ENCODE results near the gene OR51E1. TPM values are rescaled to one million over a fixed set of nuclear protein-coding genes. Genes with fewer than 3 reads are reported as not detected.

The OR51E1 gene
- total and polyA plus RNA-seq, 3 experiments from 2014 or later, result not detected

- Mint-ChIP-seq H3K9me3 (no peaks in the 10 kb centered on the region), H3K27ac (no peak overlapping the region), H3K27me3 (peaks cover 9 to 11% of the 10 kb centered on the region in 2 donors), H3K4me3 (no peak overlapping the region), H3K4me1 (no peaks in the 10 kb centered on the region), H3K36me3 (no peaks in the 10 kb centered on the region)
- Histone ChIP-seq H3K4me1 (ENCODE audit: insufficient read depth, low read length) (no peaks in the 10 kb centered on the region), H3K4me3 (ENCODE audit: low read length) (no peak overlapping the region), H3K9me3 (ENCODE audit: low read length) (no peaks in the 10 kb centered on the region), H3K27me3 (ENCODE audit: insufficient read depth, low read length, poor library complexity, severe bottlenecking) (no peaks in the 10 kb centered on the region), H3K36me3 (ENCODE audit: insufficient read depth, low read length) (no peaks in the 10 kb centered on the region), H3K27ac (ENCODE audit: low read depth, low read length) (no peak overlapping the region)
- ChIA-PET CTCF (no interaction called here), POLR2A (no interaction called here)
- no peak for DNase-seq
Measured at GRCh38 chr11:4641501-4641900, 2.3 kb upstream of the OR51E1 start.

GRCh38 chr11:4642043-4642442 is 1.7 kb upstream of the OR51E1 start:
- Histone ChIP-seq H3K4me3 (ENCODE audit: low read length) (no peak overlapping the region), H3K27me3 (ENCODE audit: insufficient read depth, low read length, poor library complexity, severe bottlenecking) (no peaks in the 10 kb centered on the region), H3K9me3 (ENCODE audit: low read length) (no peaks in the 10 kb centered on the region), H3K27ac (ENCODE audit: low read depth, low read length) (no peak overlapping the region), H3K36me3 (ENCODE audit: insufficient read depth, low read length) (no peaks in the 10 kb centered on the region), H3K4me1 (ENCODE audit: insufficient read depth, low read length) (no peaks in the 10 kb centered on the region)
- POLR2A ChIA-PET, result no interaction called here
- H3K4me3 Mint-ChIP-seq, result no peak overlapping the region
- H3K27me3 Mint-ChIP-seq, result peaks cover 9 to 11% of the 10 kb centered on the region in 2 donors
- H3K9me3 Mint-ChIP-seq, result no peaks in the 10 kb centered on the region
- no peak for DNase-seq
- H3K27ac Mint-ChIP-seq, result no peak overlapping the region
- CTCF ChIA-PET, result no interaction called here
- no peaks in the 10 kb centered on the region for H3K36me3 Mint-ChIP-seq
- no peaks in the 10 kb centered on the region for H3K4me1 Mint-ChIP-seq

GRCh38 chr11:4643076-4643475 is 706 bp upstream of the OR51E1 start:
- Histone ChIP-seq H3K27ac (ENCODE audit: low read depth, low read length) (no peak overlapping the region), H3K27me3 (ENCODE audit: insufficient read depth, low read length, poor library complexity, severe bottlenecking) (no peaks in the 10 kb centered on the region), H3K9me3 (ENCODE audit: low read length) (no peaks in the 10 kb centered on the region), H3K4me3 (ENCODE audit: low read length) (no peak overlapping the region), H3K4me1 (ENCODE audit: insufficient read depth, low read length) (no peaks in the 10 kb centered on the region), H3K36me3 (ENCODE audit: insufficient read depth, low read length) (no peaks in the 10 kb centered on the region)
- H3K9me3 Mint-ChIP-seq, result no peaks in the 10 kb centered on the region
- H3K36me3 Mint-ChIP-seq, result no peaks in the 10 kb centered on the region
- no peak overlapping the region for H3K4me3 Mint-ChIP-seq
- no peaks in the 10 kb centered on the region for H3K4me1 Mint-ChIP-seq
- ChIA-PET POLR2A (no interaction called here), CTCF (no interaction called here)
- peaks cover 9 to 11% of the 10 kb centered on the region in 2 donors for H3K27me3 Mint-ChIP-seq
- H3K27ac Mint-ChIP-seq, result no peak overlapping the region
- DNase-seq, result no peak

- ChIA-PET POLR2A (no interaction called here), CTCF (interaction anchor here (4.2 kb wide), 1 partner anchor 7 kb away, joined by 23 read pairs; the partner anchor contains the start of gene OR51D1)
- Mint-ChIP-seq H3K27me3 (peaks cover 11% of the 10 kb centered on the region in 2 donors), H3K9me3 (no peaks in the 10 kb centered on the region), H3K4me3 (no peak overlapping the region), H3K27ac (no peak overlapping the region), H3K4me1 (no peaks in the 10 kb centered on the region), H3K36me3 (no peaks in the 10 kb centered on the region)
- no peak overlapping the region for H3K4me3 ChIP-seq (ENCODE audit: low read length)
- no peak for DNase-seq
- no peaks in the 10 kb centered on the region for H3K36me3 ChIP-seq (ENCODE audit: insufficient read depth, low read length)
- no peak overlapping the region for H3K27ac ChIP-seq (ENCODE audit: low read depth, low read length)
- no peaks in the 10 kb centered on the region for H3K4me1 ChIP-seq (ENCODE audit: insufficient read depth, low read length)
- no peaks in the 10 kb centered on the region for H3K9me3 ChIP-seq (ENCODE audit: low read length)
- no peaks in the 10 kb centered on the region for H3K27me3 ChIP-seq (ENCODE audit: insufficient read depth, low read length, poor library complexity, severe bottlenecking)
Measured at GRCh38 chr11:4644233-4644632, 451 bp downstream of the OR51E1 start.

- no peak overlapping the region for H3K27ac Mint-ChIP-seq
- Histone ChIP-seq H3K4me3 (ENCODE audit: low read length) (no peak overlapping the region), H3K36me3 (ENCODE audit: insufficient read depth, low read length) (no peaks in the 10 kb centered on the region), H3K4me1 (ENCODE audit: insufficient read depth, low read length) (no peaks in the 10 kb centered on the region), H3K27ac (ENCODE audit: low read depth, low read length) (no peak overlapping the region), H3K27me3 (ENCODE audit: insufficient read depth, low read length, poor library complexity, severe bottlenecking) (no peaks in the 10 kb centered on the region), H3K9me3 (ENCODE audit: low read length) (no peaks in the 10 kb centered on the region)
- POLR2A ChIA-PET, result no interaction called here
- H3K4me3 Mint-ChIP-seq, result no peak overlapping the region
- DNase-seq, result no peak
- H3K27me3 Mint-ChIP-seq, result peaks cover 11 to 14% of the 10 kb centered on the region in 2 donors
- no peaks in the 10 kb centered on the region for H3K9me3 Mint-ChIP-seq
- no peaks in the 10 kb centered on the region for H3K4me1 Mint-ChIP-seq
- CTCF ChIA-PET, result interaction anchor here (1.4 to 4.2 kb wide), 2 partner anchors 9 to 18 kb away, joined by 3 to 23 read pairs; partner anchors contain the start of gene OR51D1
- H3K36me3 Mint-ChIP-seq, result no peaks in the 10 kb centered on the region
Measured at GRCh38 chr11:4645974-4646373, 2.2 kb downstream of the OR51E1 start.

- Mint-ChIP-seq H3K27me3 (peaks cover 4 to 8% of the 10 kb centered on the region in 2 donors), H3K9me3 (no peaks in the 10 kb centered on the region), H3K4me1 (no peaks in the 10 kb centered on the region), H3K27ac (no peak overlapping the region), H3K4me3 (no peak overlapping the region), H3K36me3 (no peaks in the 10 kb centered on the region)
- CTCF ChIA-PET, result interaction anchor here (4.2 kb wide), 1 partner anchor 10 kb away, joined by 23 read pairs; the partner anchor contains the start of gene OR51D1
- Histone ChIP-seq H3K27ac (ENCODE audit: low read depth, low read length) (no peak overlapping the region), H3K9me3 (ENCODE audit: low read length) (no peaks in the 10 kb centered on the region), H3K4me3 (ENCODE audit: low read length) (no peak overlapping the region), H3K4me1 (ENCODE audit: insufficient read depth, low read length) (no peaks in the 10 kb centered on the region), H3K27me3 (ENCODE audit: insufficient read depth, low read length, poor library complexity, severe bottlenecking) (no peaks in the 10 kb centered on the region), H3K36me3 (ENCODE audit: insufficient read depth, low read length) (no peaks in the 10 kb centered on the region)
- DNase-seq, result no peak
- POLR2A ChIA-PET, result no interaction called here
Measured at GRCh38 chr11:4647766-4648165, 4.0 kb downstream of the OR51E1 start.

GRCh38 chr11:4654635-4655369 is 11.0 kb downstream of the OR51E1 start:
- DNase-seq, result no peak
- H3K27me3 Mint-ChIP-seq, result peaks cover 3% of the 10 kb centered on the region in 2 donors
- Histone ChIP-seq H3K4me1 (ENCODE audit: insufficient read depth, low read length) (no peaks in the 10 kb centered on the region), H3K27ac (ENCODE audit: low read depth, low read length) (no peak overlapping the region), H3K36me3 (ENCODE audit: insufficient read depth, low read length) (no peaks in the 10 kb centered on the region), H3K9me3 (ENCODE audit: low read length) (no peaks in the 10 kb centered on the region), H3K4me3 (ENCODE audit: low read length) (no peak overlapping the region), H3K27me3 (ENCODE audit: insufficient read depth, low read length, poor library complexity, severe bottlenecking) (no peaks in the 10 kb centered on the region)
- H3K36me3 Mint-ChIP-seq, result no peaks in the 10 kb centered on the region
- ChIA-PET CTCF (no interaction called here), POLR2A (no interaction called here)
- no peaks in the 10 kb centered on the region for H3K9me3 Mint-ChIP-seq
- H3K4me3 Mint-ChIP-seq, result no peak overlapping the region
- H3K4me1 Mint-ChIP-seq, result no peaks in the 10 kb centered on the region
- H3K27ac Mint-ChIP-seq, result no peak overlapping the region

- POLR2A ChIA-PET, result no interaction called here
- H3K4me1 Mint-ChIP-seq, result no peaks in the 10 kb centered on the region
- Histone ChIP-seq H3K4me3 (ENCODE audit: low read length) (no peak overlapping the region), H3K4me1 (ENCODE audit: insufficient read depth, low read length) (no peaks in the 10 kb centered on the region), H3K27me3 (ENCODE audit: insufficient read depth, low read length, poor library complexity, severe bottlenecking) (no peaks in the 10 kb centered on the region), H3K27ac (ENCODE audit: low read depth, low read length) (no peak overlapping the region), H3K9me3 (ENCODE audit: low read length) (no peaks in the 10 kb centered on the region), H3K36me3 (ENCODE audit: insufficient read depth, low read length) (no peaks in the 10 kb centered on the region)
- H3K27ac Mint-ChIP-seq, result no peak overlapping the region
- H3K27me3 Mint-ChIP-seq, result peaks cover 12 to 15% of the 10 kb centered on the region in 2 donors
- no peak overlapping the region for H3K4me3 Mint-ChIP-seq
- CTCF ChIA-PET, result no interaction called here
- no peaks in the 10 kb centered on the region for H3K36me3 Mint-ChIP-seq
- no peaks in the 10 kb centered on the region for H3K9me3 Mint-ChIP-seq
- no peak for DNase-seq
Measured at GRCh38 chr11:4658629-4659445, 15.1 kb downstream of the OR51E1 start.
